ENCODE data around the gene ME2.

The ME2 gene

GRCh38 chr18:50839996-50840395 lies 38.9 kb upstream of the ME2 start:
- H3K4me1 ChIP-seq (ENCODE audit: control insufficient read depth, low read length) = peaks cover 15% of the 10 kb centered on the region
- H4K20me1 ChIP-seq (ENCODE audit: control insufficient read depth, insufficient read depth, low read depth, low read length) = no peaks in the 10 kb centered on the region
- H3K36me3 ChIP-seq (ENCODE audit: control insufficient read depth, low read length) = no peaks in the 10 kb centered on the region
- H3K27me3 ChIP-seq (ENCODE audit: control insufficient read depth, low read length) = no peaks in the 10 kb centered on the region
- no peaks in the 10 kb centered on the region for H3F3A ChIP-seq (ENCODE audit: control insufficient read depth, insufficient read depth)
- no peak overlapping the region for H3K27ac ChIP-seq (ENCODE audit: low read depth, low read length)
- TF ChIP-seq EZH2phosphoT487 (IDR thresholded peaks at IDR 0.05; ENCODE audit: borderline replicate concordance, low read length) (no peak), CTCF (IDR thresholded peaks at IDR 0.05; ENCODE audit: low read depth, low read length, poor library complexity, severe bottlenecking) (no peak)
- no peaks in the 10 kb centered on the region for H3K9me2 ChIP-seq (replicated peaks; ENCODE audit: control insufficient read depth, low read length)
- no peaks in the 10 kb centered on the region for H3K9me3 ChIP-seq (ENCODE audit: control insufficient read depth, insufficient read depth, low read length)
- no peak overlapping the region for H3K4me2 ChIP-seq (ENCODE audit: low read length)
- H3K79me2 ChIP-seq (ENCODE audit: control insufficient read depth, low read length) = no peaks in the 10 kb centered on the region
- no peak overlapping the region for H3K4me3 ChIP-seq (ENCODE audit: low read length)

GRCh38 chr18:50842846-50843245 lies 36.1 kb upstream of the ME2 start:
- no peaks in the 10 kb centered on the region for H3K36me3 ChIP-seq (ENCODE audit: control insufficient read depth, low read length)
- H3K4me3 ChIP-seq (ENCODE audit: low read length) = no peak overlapping the region
- H3K4me2 ChIP-seq (ENCODE audit: low read length) = no peak overlapping the region
- H3K27ac ChIP-seq (ENCODE audit: low read depth, low read length) = no peak overlapping the region
- no peaks in the 10 kb centered on the region for H3K9me3 ChIP-seq (ENCODE audit: control insufficient read depth, insufficient read depth, low read length)
- H3K79me2 ChIP-seq (ENCODE audit: control insufficient read depth, low read length) = no peaks in the 10 kb centered on the region
- H3F3A ChIP-seq (ENCODE audit: control insufficient read depth, insufficient read depth) = no peaks in the 10 kb centered on the region
- H3K27me3 ChIP-seq (ENCODE audit: control insufficient read depth, low read length) = no peaks in the 10 kb centered on the region
- TF ChIP-seq EZH2phosphoT487 (IDR thresholded peaks at IDR 0.05; ENCODE audit: borderline replicate concordance, low read length) = no peak
- TF ChIP-seq CTCF (IDR thresholded peaks at IDR 0.05; ENCODE audit: low read depth, low read length, poor library complexity, severe bottlenecking) = no peak
- no peaks in the 10 kb centered on the region for H4K20me1 ChIP-seq (ENCODE audit: control insufficient read depth, insufficient read depth, low read depth, low read length)
- no peaks in the 10 kb centered on the region for H3K4me1 ChIP-seq (ENCODE audit: control insufficient read depth, low read length)
- no peaks in the 10 kb centered on the region for H3K9me2 ChIP-seq (replicated peaks; ENCODE audit: control insufficient read depth, low read length)

- Histone ChIP-seq H3K4me3 (ENCODE audit: low read length) (no peak overlapping the region), H3K4me1 (ENCODE audit: control insufficient read depth, low read length) (no peaks in the 10 kb centered on the region), H3K79me2 (ENCODE audit: control insufficient read depth, low read length) (no peaks in the 10 kb centered on the region), H3K27ac (ENCODE audit: low read depth, low read length) (no peak overlapping the region), H3K36me3 (ENCODE audit: control insufficient read depth, low read length) (no peaks in the 10 kb centered on the region), H3K9me2 (replicated peaks; ENCODE audit: control insufficient read depth, low read length) (no peaks in the 10 kb centered on the region), H3K27me3 (ENCODE audit: control insufficient read depth, low read length) (no peaks in the 10 kb centered on the region), H3F3A (ENCODE audit: control insufficient read depth, insufficient read depth) (no peaks in the 10 kb centered on the region), H3K9me3 (ENCODE audit: control insufficient read depth, insufficient read depth, low read length) (no peaks in the 10 kb centered on the region), H3K4me2 (ENCODE audit: low read length) (no peak overlapping the region), H4K20me1 (ENCODE audit: control insufficient read depth, insufficient read depth, low read depth, low read length) (no peaks in the 10 kb centered on the region)
- no peak for TF ChIP-seq EZH2phosphoT487 (IDR thresholded peaks at IDR 0.05; ENCODE audit: borderline replicate concordance, low read length)
- TF ChIP-seq CTCF (IDR thresholded peaks at IDR 0.05; ENCODE audit: low read depth, low read length, poor library complexity, severe bottlenecking) = no peak
These were observed 34.4 kb upstream of the ME2 start for GRCh38 chr18:50844554-50844953.

GRCh38 chr18:50844960-50845359 lies 34.0 kb upstream of the ME2 start:
- H3K4me2 ChIP-seq (ENCODE audit: low read length) = no peak overlapping the region
- H3K36me3 ChIP-seq (ENCODE audit: control insufficient read depth, low read length) = no peaks in the 10 kb centered on the region
- H3K4me1 ChIP-seq (ENCODE audit: control insufficient read depth, low read length) = no peaks in the 10 kb centered on the region
- no peaks in the 10 kb centered on the region for H3F3A ChIP-seq (ENCODE audit: control insufficient read depth, insufficient read depth)
- TF ChIP-seq CTCF (IDR thresholded peaks at IDR 0.05; ENCODE audit: low read depth, low read length, poor library complexity, severe bottlenecking) (no peak), EZH2phosphoT487 (IDR thresholded peaks at IDR 0.05; ENCODE audit: borderline replicate concordance, low read length) (no peak)
- no peak overlapping the region for H3K27ac ChIP-seq (ENCODE audit: low read depth, low read length)
- H3K27me3 ChIP-seq (ENCODE audit: control insufficient read depth, low read length) = no peaks in the 10 kb centered on the region
- no peaks in the 10 kb centered on the region for H4K20me1 ChIP-seq (ENCODE audit: control insufficient read depth, insufficient read depth, low read depth, low read length)
- no peaks in the 10 kb centered on the region for H3K9me3 ChIP-seq (ENCODE audit: control insufficient read depth, insufficient read depth, low read length)
- H3K79me2 ChIP-seq (ENCODE audit: control insufficient read depth, low read length) = no peaks in the 10 kb centered on the region
- no peak overlapping the region for H3K4me3 ChIP-seq (ENCODE audit: low read length)
- no peaks in the 10 kb centered on the region for H3K9me2 ChIP-seq (replicated peaks; ENCODE audit: control insufficient read depth, low read length)
